Neutrophil (primary cell): ENCODE measurements around the gene C16orf95.
A peak's percentile ranks its signal among the peaks of the same experiment; 100 is the strongest.

Experiments used
- H3K27ac ChIP-seq: fragments of 200-600 bp; sonication (generic); 2 replicates; pipeline ENCODE4 v1.5.1; 2016; ENCODE audit warnings: mild to moderate bottlenecking, moderate library complexity
- H3K27me3 ChIP-seq: fragments of 200-600 bp; sonication (generic); 2 replicates; pipeline ENCODE4 v1.6.0; 2016; ENCODE audit warnings: mild to moderate bottlenecking
- H3K36me3 ChIP-seq: fragments of 200-600 bp; sonication (generic); 2 replicates; pipeline ENCODE4 v1.5.1; 2017
- H3K4me1 ChIP-seq, 2 experiments: fragments of 200-600 bp in 1 of 2; sonication (generic) in 1 of 2; 1 replicate in 1 of 2; 2 replicates in 1 of 2; pipeline versions ENCODE4 v1.5.1 to v1.6.1; 2013 to 2016; ENCODE audit warnings: low read depth in 1 of 2, low read length in 1 of 2, mild to moderate bottlenecking in 1 of 2, moderate library complexity in 1 of 2; ENCODE audit not compliant: control insufficient read depth in 1 of 2, insufficient read depth in 1 of 2
- H3K4me3 ChIP-seq, 2 experiments: fragments of 200-600 bp in 1 of 2; sonication (generic) in 1 of 2; 1 replicate in 1 of 2; 2 replicates in 1 of 2; pipeline ENCODE4 v1.5.1; 2013 to 2016; ENCODE audit warnings: low read depth in 1 of 2, low read length in 1 of 2, mild to moderate bottlenecking in 1 of 2, moderate library complexity in 1 of 2
- H3K9me3 ChIP-seq: fragments of 200-600 bp; sonication (generic); 2 replicates; pipeline ENCODE4 v1.5.1; 2016
- TF ChIP-seq, protein P1 (sequence below): fragments of 200-600 bp; sonication (generic); IDR thresholded peaks from 2 replicates; pipeline ENCODE4 v1.5.1; 2016; ENCODE audit warnings: antibody characterized with exemption

Gene C16orf95

DNA sequence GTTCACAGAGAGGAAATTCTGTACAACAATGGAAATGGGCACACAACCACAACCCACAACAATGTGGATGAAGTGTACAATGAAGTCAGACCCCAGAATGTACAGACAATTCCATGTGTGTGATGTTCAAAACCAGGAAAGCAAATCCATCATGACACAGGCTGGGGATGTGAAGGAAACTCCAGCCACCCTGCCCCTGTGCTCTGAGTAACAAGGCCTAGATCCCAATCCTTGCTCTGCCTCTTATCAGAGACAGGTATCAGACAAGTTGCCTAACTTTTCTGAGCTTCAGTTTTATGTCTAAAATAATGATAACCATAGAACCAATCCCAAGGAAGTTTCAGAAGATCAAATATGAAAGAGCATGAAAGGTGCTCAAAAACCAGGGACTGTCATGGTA, 1.8 kb upstream of the C16orf95 start:
- Histone ChIP-seq H3K27me3 (no peaks in the 10 kb centered on the region), H3K4me3 (no peak overlapping the region), H3K4me1 (peaks cover 13 to 16% of the 10 kb centered on the region in 2 experiments), H3K27ac (no peak overlapping the region), H3K36me3 (no peaks in the 10 kb centered on the region), H3K9me3 (no peaks in the 10 kb centered on the region)
- TF ChIP-seq, protein P1, sequence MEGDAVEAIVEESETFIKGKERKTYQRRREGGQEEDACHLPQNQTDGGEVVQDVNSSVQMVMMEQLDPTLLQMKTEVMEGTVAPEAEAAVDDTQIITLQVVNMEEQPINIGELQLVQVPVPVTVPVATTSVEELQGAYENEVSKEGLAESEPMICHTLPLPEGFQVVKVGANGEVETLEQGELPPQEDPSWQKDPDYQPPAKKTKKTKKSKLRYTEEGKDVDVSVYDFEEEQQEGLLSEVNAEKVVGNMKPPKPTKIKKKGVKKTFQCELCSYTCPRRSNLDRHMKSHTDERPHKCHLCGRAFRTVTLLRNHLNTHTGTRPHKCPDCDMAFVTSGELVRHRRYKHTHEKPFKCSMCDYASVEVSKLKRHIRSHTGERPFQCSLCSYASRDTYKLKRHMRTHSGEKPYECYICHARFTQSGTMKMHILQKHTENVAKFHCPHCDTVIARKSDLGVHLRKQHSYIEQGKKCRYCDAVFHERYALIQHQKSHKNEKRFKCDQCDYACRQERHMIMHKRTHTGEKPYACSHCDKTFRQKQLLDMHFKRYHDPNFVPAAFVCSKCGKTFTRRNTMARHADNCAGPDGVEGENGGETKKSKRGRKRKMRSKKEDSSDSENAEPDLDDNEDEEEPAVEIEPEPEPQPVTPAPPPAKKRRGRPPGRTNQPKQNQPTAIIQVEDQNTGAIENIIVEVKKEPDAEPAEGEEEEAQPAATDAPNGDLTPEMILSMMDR, result no peak

DNA sequence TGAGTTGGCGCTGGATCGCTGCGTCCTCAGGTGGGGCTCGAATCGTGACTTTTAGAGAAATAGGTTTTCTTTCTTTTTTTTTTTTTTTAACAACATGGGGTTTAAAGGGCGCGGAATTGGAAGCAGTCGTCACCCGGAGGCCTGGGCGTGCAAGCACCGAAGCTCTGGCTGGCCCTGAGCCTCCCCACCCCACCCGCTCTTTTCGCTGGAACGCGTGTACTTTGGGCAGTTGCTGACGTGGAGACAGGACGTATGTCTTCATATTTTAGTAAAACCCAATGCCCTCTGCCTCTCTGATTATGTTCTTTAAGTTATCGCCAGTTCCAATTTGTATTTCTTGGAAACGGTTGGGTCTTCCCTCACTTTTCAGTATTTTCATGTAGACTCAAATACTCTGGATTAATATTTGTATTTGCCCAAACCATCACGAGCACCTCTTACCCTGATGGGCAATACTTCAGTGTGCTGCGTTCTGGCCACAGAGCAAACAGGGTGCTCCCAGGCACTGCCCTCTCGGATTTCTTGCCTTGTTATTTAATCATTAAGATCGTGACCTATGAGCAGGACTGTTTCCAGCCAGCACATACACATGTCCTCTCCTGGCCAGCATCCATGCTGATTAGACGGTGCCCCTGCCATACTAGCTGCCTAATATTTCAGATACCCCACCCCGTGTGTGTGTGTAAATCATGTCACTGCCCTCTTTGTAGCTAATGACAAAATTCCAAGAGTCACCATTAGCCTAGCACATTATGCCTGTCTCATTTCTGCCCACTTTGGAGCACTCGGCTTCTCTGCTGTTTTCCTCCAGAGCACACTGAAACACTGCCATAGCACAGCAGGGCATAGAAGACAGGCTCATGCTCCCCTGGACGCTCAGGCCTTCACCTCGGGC, 805 bp upstream of the C16orf95 start:
- H3K4me3 ChIP-seq, result peak overlapping the region; percentile 80 to 89
- H3K4me1 ChIP-seq, result peaks cover 13 to 16% of the 10 kb centered on the region in 2 experiments
- no peaks in the 10 kb centered on the region for H3K36me3 ChIP-seq
- H3K27me3 ChIP-seq, result no peaks in the 10 kb centered on the region
- no peaks in the 10 kb centered on the region for H3K9me3 ChIP-seq
- peak overlapping the region; percentile 69 for H3K27ac ChIP-seq
- TF ChIP-seq, protein P1, result no peak

DNA sequence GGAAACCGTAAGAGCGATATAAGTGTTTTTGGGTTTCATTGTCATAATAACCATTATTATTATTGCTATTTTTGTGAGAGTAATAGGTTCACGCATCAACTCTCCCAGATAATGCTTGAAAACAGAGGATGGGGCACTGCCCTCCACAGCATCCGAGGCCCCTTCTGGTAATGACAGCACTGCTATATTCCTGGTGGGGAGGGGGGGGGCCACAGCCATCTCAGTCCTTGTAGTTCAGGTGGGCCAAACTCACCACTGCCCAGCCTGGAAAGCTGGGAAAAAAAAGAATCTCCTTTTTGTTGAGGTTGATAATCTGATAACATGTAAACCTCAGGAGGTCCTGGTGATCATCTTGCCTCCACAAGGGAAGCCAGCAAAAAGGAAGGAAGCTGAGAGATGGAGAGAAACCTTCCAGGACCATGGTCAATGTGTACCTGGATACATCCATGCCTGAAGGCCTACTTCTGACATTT, 706 bp downstream of the C16orf95 start:
- H3K36me3 ChIP-seq, result no peaks in the 10 kb centered on the region
- H3K4me3 ChIP-seq, result peak overlapping the region; percentile 80 to 89
- H3K27ac ChIP-seq, result peak overlapping the region; percentile 69
- TF ChIP-seq, protein P1, result no peak
- peaks cover 13 to 16% of the 10 kb centered on the region in 2 experiments for H3K4me1 ChIP-seq
- no peaks in the 10 kb centered on the region for H3K9me3 ChIP-seq
- H3K27me3 ChIP-seq, result no peaks in the 10 kb centered on the region

DNA sequence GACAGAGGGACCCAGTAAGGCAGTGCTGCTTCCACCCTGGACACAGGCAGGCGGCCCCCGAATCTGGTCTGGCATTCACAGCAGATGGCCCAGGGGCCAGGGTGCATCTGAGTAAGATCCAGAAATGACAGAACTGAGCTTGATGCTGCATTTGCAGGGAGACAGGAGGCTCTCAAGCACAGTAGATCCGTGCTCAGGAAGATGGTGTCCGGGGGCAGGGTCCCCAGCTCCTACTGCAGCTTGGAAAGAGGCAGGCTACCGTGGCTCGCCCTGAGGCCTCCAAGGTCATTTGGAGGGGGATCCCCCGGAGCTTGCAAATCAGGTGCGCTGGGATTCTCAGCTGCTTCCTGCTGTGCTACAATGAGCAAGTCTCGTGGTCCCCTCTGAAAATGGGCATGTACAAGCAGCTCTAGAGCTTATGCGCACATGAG, 2.2 kb downstream of the C16orf95 start:
- Histone ChIP-seq H3K36me3 (no peaks in the 10 kb centered on the region), H3K4me1 (peaks cover 13 to 16% of the 10 kb centered on the region in 2 experiments), H3K4me3 (no peak overlapping the region), H3K9me3 (no peaks in the 10 kb centered on the region), H3K27me3 (no peaks in the 10 kb centered on the region), H3K27ac (no peak overlapping the region)
- TF ChIP-seq, protein P1, result no peak

DNA sequence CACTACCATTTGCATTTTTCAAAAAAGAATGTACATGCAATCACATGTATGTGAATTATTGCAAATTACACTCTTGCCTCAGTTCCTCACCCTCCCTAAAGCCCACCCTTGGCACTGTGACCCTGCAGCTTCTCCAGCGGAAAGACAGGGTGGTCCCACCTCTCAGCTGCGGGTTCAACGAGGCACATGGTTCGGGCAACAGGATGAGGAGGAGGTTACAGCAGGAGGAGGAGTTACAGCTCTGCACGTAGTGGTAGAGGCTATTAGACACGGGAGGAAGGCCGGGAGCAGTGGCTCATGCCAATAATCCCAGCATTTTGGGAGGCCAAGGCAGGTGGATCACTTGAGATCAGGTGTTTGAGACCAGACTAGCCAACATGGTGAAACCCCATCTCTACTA, 5.2 kb downstream of the C16orf95 start:
- Histone ChIP-seq H3K36me3 (no peaks in the 10 kb centered on the region), H3K27ac (no peak overlapping the region), H3K4me1 (peaks cover 6 to 7% of the 10 kb centered on the region in 2 experiments), H3K27me3 (no peaks in the 10 kb centered on the region), H3K4me3 (no peak overlapping the region), H3K9me3 (no peaks in the 10 kb centered on the region)
- TF ChIP-seq, protein P1, result no peak
